GM12878 (cell line): ENCODE results near the gene MCTP2. TPM values are rescaled to one million over a fixed set of nuclear protein-coding genes. Genes with fewer than 3 reads are reported as not detected.

Source experiments
- GATAD2B ChIP-seq: fragments of 450-650 bp; conservative IDR thresholded peaks from 2 replicates; pipeline ENCODE4 v1.6.1; 2017; ENCODE audit warnings: low read depth, mild to moderate bottlenecking, moderate library complexity
- JUND ChIP-seq: IDR thresholded peaks from 2 replicates; pipeline ENCODE4 v1.6.1; 2012; ENCODE audit warnings: low read depth, mild to moderate bottlenecking, low read length, improper control_type of control experiment, moderate library complexity
- RAD21 ChIP-seq: IDR thresholded peaks from 2 replicates; pipeline ENCODE4 v1.6.1; 2011; ENCODE audit warnings: mild to moderate bottlenecking, low read depth, low read length, moderate library complexity; ENCODE audit not compliant: insufficient read depth
- SMARCA5 ChIP-seq: fragments of 450-650 bp; IDR thresholded peaks from 2 replicates; pipeline ENCODE4 v1.6.1; 2017; ENCODE audit warnings: mild to moderate bottlenecking
- polyA plus RNA-seq, 11 experiments: library from polyadenylated mRNA; depleted of rRNA in 4 of 11; unstranded in 6 of 11; stranded (reverse) in 5 of 11; fragments of >200 nt; fragmentation: Nextera tagmentation in 4 of 11; fragmentation: Illumina TruSeq in 1 of 11; extraction: Ambion mirVana in 4 of 11; extraction: Trizol in 1 of 11; gene quantifications; 1 replicate in 1 of 11; 2 replicates in 10 of 11; pipeline versions ENCODE4 v1.2.1 to v1.2.3, GENCODE V29; 2011 to 2016; ENCODE audit warnings: inconsistent platforms in 2 of 11, missing spikeins in 2 of 11, low read depth in 1 of 11
- total RNA-seq, 4 experiments: library from RNA; depleted of rRNA in 3 of 4; stranded (reverse); fragments of >200 nt in 3 of 4; fragmentation: Illumina TruSeq in 1 of 4; extraction: Trizol in 1 of 4; gene quantifications; 2 replicates each; pipeline versions ENCODE4 v1.2.1 to v1.2.3, GENCODE V29; 2013 to 2021
- TF ChIP-seq, protein P1 (sequence below): fragments of 450-650 bp; IDR thresholded peaks from 2 replicates; pipeline ENCODE4 v1.6.1; 2017; ENCODE audit warnings: mild to moderate bottlenecking
- TF ChIP-seq, protein P2 (sequence below), 3 experiments: IDR thresholded peaks in 2 of 3; conservative IDR thresholded peaks in 1 of 3; 2 replicates each; pipeline ENCODE4 v1.5.1; 2011; ENCODE audit warnings: low read depth in 3 of 3, low read length in 3 of 3, mild to moderate bottlenecking in 3 of 3, control low read depth in 2 of 3, moderate library complexity in 2 of 3, inconsistent platforms in 1 of 3, mixed read lengths in 1 of 3; ENCODE audit not compliant: control insufficient read depth in 2 of 3, insufficient read depth in 1 of 3; ENCODE audit errors: extremely low read depth in 1 of 3
- TF ChIP-seq, protein P3 (sequence below): fragments of 450-650 bp; IDR thresholded peaks from 2 replicates; pipeline ENCODE4 v1.6.1; 2017; ENCODE audit warnings: low read depth, mild to moderate bottlenecking, moderate library complexity
- TF ChIP-seq, protein P4 (sequence below): IDR thresholded peaks from 2 replicates; pipeline ENCODE4 v1.6.1; 2011; ENCODE audit warnings: low read depth, low read length, improper control_type of control experiment, borderline replicate concordance

Gene MCTP2
- total and polyA plus RNA-seq, 10 of the 15 experiments (the other 5 are each of a cell fraction or from before 2014, with no cell fraction given) = 0.24 to 48.5 (median 0.88) TPM

DNA sequence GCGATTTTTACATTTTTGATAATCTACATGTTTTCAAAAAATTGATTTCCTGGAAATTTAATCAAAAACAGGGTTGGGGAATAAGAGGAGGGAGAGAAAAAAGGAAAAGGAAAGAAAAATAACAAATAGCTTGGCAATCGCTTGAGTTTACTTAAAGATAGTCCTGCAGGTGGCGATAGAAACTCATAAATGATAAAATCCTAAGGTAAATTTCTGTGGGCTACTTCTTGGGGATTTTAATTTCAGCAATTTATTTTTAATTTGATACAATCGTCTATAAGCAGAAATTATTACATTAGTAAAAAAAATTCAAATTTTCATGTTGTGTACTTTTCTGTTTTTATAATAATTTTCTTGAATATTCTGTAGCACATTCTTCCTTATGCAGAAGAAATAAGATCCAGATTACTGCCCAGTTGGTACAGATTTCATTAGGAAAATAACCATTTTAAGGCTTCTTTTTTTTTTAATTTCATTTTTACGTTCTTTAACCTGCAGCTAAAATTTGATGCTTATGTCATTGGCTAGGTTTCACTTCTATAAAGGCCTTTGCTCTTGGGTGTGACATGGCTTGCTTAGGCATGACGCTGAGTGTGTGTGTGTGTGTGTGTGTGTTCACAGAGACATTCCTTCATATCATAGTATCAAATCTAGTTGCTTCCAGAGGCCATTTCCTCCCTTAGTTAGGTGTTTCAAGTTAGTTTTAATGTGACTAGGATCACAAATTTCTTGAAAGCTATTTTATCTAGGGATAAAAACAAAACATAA is 181.8 kb downstream of the MCTP2 start (continued):
- TF ChIP-seq, protein P1, sequence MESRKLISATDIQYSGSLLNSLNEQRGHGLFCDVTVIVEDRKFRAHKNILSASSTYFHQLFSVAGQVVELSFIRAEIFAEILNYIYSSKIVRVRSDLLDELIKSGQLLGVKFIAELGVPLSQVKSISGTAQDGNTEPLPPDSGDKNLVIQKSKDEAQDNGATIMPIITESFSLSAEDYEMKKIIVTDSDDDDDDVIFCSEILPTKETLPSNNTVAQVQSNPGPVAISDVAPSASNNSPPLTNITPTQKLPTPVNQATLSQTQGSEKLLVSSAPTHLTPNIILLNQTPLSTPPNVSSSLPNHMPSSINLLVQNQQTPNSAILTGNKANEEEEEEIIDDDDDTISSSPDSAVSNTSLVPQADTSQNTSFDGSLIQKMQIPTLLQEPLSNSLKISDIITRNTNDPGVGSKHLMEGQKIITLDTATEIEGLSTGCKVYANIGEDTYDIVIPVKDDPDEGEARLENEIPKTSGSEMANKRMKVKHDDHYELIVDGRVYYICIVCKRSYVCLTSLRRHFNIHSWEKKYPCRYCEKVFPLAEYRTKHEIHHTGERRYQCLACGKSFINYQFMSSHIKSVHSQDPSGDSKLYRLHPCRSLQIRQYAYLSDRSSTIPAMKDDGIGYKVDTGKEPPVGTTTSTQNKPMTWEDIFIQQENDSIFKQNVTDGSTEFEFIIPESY = no peak
- TF ChIP-seq RAD21 = peak; percentile 30; the same call in 1 of the 2 replicates
- no peak for TF ChIP-seq JUND
- TF ChIP-seq, protein P2, sequence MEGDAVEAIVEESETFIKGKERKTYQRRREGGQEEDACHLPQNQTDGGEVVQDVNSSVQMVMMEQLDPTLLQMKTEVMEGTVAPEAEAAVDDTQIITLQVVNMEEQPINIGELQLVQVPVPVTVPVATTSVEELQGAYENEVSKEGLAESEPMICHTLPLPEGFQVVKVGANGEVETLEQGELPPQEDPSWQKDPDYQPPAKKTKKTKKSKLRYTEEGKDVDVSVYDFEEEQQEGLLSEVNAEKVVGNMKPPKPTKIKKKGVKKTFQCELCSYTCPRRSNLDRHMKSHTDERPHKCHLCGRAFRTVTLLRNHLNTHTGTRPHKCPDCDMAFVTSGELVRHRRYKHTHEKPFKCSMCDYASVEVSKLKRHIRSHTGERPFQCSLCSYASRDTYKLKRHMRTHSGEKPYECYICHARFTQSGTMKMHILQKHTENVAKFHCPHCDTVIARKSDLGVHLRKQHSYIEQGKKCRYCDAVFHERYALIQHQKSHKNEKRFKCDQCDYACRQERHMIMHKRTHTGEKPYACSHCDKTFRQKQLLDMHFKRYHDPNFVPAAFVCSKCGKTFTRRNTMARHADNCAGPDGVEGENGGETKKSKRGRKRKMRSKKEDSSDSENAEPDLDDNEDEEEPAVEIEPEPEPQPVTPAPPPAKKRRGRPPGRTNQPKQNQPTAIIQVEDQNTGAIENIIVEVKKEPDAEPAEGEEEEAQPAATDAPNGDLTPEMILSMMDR (IDR thresholded peaks at IDR 0.05 in 2 of 3, conservative IDR thresholded peaks at IDR 0.05 in 1 of 3; ENCODE audit: control insufficient read depth in 2 of 3, extremely low read depth in 1 of 3, insufficient read depth in 1 of 3, low read depth in 3 of 3, low read length in 3 of 3) = peak in 2 of 3 experiments; percentile 18 to 19; a peak in 1 of 6 replicates
- TF ChIP-seq, protein P3, sequence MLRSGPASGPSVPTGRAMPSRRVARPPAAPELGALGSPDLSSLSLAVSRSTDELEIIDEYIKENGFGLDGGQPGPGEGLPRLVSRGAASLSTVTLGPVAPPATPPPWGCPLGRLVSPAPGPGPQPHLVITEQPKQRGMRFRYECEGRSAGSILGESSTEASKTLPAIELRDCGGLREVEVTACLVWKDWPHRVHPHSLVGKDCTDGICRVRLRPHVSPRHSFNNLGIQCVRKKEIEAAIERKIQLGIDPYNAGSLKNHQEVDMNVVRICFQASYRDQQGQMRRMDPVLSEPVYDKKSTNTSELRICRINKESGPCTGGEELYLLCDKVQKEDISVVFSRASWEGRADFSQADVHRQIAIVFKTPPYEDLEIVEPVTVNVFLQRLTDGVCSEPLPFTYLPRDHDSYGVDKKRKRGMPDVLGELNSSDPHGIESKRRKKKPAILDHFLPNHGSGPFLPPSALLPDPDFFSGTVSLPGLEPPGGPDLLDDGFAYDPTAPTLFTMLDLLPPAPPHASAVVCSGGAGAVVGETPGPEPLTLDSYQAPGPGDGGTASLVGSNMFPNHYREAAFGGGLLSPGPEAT = no peak
- TF ChIP-seq GATAD2B = no peak
- no peak for TF ChIP-seq SMARCA5
- TF ChIP-seq, protein P4, sequence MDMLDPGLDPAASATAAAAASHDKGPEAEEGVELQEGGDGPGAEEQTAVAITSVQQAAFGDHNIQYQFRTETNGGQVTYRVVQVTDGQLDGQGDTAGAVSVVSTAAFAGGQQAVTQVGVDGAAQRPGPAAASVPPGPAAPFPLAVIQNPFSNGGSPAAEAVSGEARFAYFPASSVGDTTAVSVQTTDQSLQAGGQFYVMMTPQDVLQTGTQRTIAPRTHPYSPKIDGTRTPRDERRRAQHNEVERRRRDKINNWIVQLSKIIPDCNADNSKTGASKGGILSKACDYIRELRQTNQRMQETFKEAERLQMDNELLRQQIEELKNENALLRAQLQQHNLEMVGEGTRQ = no peak
